Urothelium cell line (cell line): ENCODE results near the gene BRD4.

ENCODE experiments used
- DNase-seq: peaks from one replicate; pipeline ENCODE4 v3.0.0; 2011; ENCODE audit warnings: low spot score, mixed read lengths
- FAIRE-seq: peaks from 2 replicates; lab custom pipeline; 2011; peaks lifted over from hg19 to GRCh38; lab: Jason Lieb, UNC

Gene BRD4

GRCh38 chr19:15199661-15200552 is 132.4 kb downstream of the BRD4 start:
- DNase-seq = peak; percentile 46
- no peak for FAIRE-seq

DNA sequence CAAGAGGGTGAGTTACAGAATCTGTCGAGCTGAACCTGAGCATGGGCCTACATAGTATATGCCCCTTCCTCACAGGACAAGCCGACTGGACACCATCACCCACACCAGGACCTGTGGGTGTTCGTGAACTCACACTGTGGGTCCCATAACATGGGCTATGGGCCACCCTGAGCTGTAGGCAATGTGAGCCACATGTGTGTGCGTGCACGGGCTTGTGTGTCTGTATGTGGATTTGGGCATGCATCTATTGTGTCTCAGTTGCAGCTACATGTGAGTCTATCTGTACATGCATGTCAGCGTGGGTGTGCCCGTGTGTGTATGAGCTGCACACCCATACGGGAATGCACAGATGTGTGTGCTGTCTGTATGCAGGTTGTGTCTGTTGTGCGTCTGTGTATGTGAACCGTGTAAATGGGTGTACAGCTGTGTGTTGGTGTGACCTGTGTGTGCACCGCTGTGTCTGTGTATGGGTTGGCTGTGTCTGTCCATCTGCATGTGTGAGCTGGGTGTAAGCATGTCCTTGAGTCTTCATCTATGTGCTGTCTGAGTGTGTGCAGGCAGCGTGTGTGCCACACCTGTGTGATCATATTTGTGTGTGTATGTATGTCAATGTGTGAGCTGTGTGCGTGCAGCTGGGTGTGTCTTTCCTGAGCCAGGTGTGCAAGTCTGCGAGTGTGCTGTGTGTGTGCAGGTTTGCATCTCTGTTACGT is 133.2 kb downstream of the BRD4 start:
- DNase-seq = no peak
- peak; percentile 92 for FAIRE-seq

GRCh38 chr19:15197942-15198341 is 134.4 kb downstream of the BRD4 start:
- no peak for FAIRE-seq
- DNase-seq = no peak

GRCh38 chr19:15197275-15197941 is 134.9 kb downstream of the BRD4 start:
- FAIRE-seq = no peak
- no peak for DNase-seq

GRCh38 chr19:15196360-15197005 is 135.9 kb downstream of the BRD4 start:
- FAIRE-seq = no peak
- DNase-seq = no peak

GRCh38 chr19:15195371-15196334 is 136.7 kb downstream of the BRD4 start:
- FAIRE-seq = no peak
- peak; percentile 67 for DNase-seq

GRCh38 chr19:15194938-15195337 is 137.4 kb downstream of the BRD4 start:
- no peak for FAIRE-seq
- DNase-seq = no peak

GRCh38 chr19:15191982-15192381 is 140.4 kb downstream of the BRD4 start:
- no peak for FAIRE-seq
- DNase-seq = no peak

GRCh38 chr19:15191514-15191913 is 140.8 kb downstream of the BRD4 start:
- FAIRE-seq = no peak

DNA sequence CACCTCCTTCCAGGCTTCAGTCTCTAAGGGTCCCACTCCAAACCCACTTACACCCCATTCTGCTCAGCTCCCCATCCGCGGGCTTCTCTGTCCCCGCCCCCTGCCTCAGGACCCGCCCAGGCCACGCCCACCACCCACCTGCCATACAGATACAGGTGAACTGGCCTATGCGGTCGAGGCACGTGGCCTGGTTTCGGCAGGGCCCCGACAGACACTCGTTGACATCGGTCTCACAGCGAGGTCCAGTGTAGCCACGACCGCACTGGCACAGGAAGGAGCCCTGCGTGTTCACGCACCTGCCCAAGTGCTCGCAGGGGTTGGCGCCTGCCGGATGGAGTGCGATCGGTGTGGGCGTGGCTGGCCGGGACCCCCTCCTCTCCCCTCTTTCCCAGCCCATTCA is 143.5 kb downstream of the BRD4 start:
- FAIRE-seq (no peak), DNase-seq (no peak)

More at GRCh38 chr19:15191514-15191913, 140.8 kb downstream of the BRD4 start:
- DNase-seq = no peak

DNA sequence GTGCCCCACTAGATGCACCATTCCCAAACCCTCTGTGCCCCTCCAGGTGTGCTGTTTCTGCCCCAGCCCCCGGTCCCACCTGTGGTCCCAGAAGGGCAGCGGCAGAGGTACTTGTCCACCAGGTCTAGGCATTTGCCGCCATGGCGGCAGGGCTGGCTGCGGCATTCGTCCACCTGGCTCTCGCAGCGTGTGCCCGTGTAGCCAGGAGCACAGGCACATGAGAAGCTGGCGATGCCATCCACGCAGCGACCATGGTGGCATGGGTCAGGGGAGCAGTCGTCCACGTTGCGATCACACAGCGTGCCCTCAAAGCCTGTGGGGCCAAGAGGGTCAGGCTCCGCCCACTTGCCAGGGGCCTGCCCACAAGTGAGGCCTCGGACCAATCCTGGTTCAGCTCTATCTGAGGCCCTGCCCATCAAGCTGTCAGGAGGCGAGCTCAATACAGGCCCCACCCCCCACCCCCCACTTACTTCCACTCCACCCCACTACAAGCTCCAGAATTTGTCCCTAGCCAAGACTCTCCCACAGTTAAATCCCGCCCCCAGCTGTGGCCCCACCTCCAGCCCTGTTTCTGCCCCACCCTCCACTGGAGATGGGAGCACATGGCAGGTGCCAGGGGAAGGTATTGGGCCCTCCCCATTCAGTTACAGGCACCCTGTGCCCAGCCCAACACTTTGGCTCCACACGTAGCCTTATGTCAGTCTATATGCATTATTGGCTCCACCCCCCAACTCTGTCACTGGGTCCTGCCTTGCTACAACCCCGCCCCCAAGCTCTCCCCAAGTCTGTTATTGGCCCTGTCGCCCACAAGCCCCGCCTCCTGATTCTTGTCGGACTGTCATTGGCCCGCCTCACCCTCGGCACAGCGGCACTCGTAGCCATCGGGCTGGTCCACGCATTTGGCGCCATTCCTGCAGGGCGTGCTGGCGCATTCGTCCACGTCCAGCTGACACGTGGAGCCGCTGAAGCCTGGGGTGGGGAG is 145.0 kb downstream of the BRD4 start:
- DNase-seq = no peak

More for the DNA sequence above, 145.0 kb downstream of the BRD4 start:
- FAIRE-seq = no peak
